Panc1 (cell line): ENCODE data around the gene TAGLN.

Experiments
- POLR2AphosphoS5 ChIP-seq: IDR thresholded peaks from 2 replicates; pipeline ENCODE4 v1.6.1; 2012; ENCODE audit warnings: mild to moderate bottlenecking, low read depth, low read length, moderate library complexity
- REST ChIP-seq, 2 experiments: IDR thresholded peaks; 2 replicates each; pipeline ENCODE4 v1.6.1; 2011 to 2012; ENCODE audit warnings: low read depth in 2 of 2, control low read depth in 1 of 2, low read length in 1 of 2, mild to moderate bottlenecking in 1 of 2, moderate library complexity in 1 of 2; ENCODE audit not compliant: insufficient read depth in 1 of 2
- SIN3A ChIP-seq: IDR thresholded peaks from 2 replicates; pipeline ENCODE4 v1.6.1; 2012; ENCODE audit warnings: low read depth, mild to moderate bottlenecking, low read length, moderate library complexity, borderline replicate concordance; ENCODE audit not compliant: insufficient read depth
- TF ChIP-seq, protein P1 (sequence below): fragments of 450-650 bp; IDR thresholded peaks from 2 replicates; pipeline ENCODE4 v1.5.1; 2017; ENCODE audit warnings: mild to moderate bottlenecking

GRCh38 chr11:117202386-117203068 lies 3.4 kb downstream of the TAGLN start:
- TF ChIP-seq, protein P1, sequence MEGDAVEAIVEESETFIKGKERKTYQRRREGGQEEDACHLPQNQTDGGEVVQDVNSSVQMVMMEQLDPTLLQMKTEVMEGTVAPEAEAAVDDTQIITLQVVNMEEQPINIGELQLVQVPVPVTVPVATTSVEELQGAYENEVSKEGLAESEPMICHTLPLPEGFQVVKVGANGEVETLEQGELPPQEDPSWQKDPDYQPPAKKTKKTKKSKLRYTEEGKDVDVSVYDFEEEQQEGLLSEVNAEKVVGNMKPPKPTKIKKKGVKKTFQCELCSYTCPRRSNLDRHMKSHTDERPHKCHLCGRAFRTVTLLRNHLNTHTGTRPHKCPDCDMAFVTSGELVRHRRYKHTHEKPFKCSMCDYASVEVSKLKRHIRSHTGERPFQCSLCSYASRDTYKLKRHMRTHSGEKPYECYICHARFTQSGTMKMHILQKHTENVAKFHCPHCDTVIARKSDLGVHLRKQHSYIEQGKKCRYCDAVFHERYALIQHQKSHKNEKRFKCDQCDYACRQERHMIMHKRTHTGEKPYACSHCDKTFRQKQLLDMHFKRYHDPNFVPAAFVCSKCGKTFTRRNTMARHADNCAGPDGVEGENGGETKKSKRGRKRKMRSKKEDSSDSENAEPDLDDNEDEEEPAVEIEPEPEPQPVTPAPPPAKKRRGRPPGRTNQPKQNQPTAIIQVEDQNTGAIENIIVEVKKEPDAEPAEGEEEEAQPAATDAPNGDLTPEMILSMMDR, result no peak
- TF ChIP-seq REST (IDR thresholded peaks at IDR 0.05; ENCODE audit: insufficient read depth in 1 of 2, low read depth in 2 of 2, low read length in 1 of 2) (no peak), POLR2AphosphoS5 (no peak), SIN3A (no peak)
